ENCODE data around the gene MAP4K1.
A peak's percentile ranks its signal among the peaks of the same experiment; 100 is the strongest.
"Not testable (repeated sequence)": the region's sequence is repeated elsewhere in the genome, so short reads cannot be mapped to it uniquely, and the experiment has no call there.

MAP4K1 gene

DNA sequence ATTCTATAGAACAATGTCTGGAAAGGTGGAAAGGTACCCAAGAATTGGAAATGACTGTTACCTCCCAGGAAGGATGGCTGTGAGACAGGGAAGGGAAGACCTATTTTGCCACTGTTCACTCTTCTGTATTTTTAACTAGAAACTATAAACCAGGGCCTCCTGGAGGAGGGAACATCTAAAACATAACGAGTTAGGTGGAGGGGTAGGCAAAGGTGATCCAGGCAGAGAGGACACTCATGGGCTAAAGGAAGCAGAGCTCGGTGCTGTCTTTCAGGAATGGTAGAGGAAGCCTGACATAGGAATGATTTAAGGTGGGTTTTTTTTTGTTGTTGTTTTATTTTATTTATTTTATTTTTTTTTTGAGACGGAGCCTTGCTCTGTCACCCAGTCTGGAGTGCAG is 7.1 kb upstream of the MAP4K1 start:
- DNase-seq (ENCODE audit: low spot score), result no peak

DNA sequence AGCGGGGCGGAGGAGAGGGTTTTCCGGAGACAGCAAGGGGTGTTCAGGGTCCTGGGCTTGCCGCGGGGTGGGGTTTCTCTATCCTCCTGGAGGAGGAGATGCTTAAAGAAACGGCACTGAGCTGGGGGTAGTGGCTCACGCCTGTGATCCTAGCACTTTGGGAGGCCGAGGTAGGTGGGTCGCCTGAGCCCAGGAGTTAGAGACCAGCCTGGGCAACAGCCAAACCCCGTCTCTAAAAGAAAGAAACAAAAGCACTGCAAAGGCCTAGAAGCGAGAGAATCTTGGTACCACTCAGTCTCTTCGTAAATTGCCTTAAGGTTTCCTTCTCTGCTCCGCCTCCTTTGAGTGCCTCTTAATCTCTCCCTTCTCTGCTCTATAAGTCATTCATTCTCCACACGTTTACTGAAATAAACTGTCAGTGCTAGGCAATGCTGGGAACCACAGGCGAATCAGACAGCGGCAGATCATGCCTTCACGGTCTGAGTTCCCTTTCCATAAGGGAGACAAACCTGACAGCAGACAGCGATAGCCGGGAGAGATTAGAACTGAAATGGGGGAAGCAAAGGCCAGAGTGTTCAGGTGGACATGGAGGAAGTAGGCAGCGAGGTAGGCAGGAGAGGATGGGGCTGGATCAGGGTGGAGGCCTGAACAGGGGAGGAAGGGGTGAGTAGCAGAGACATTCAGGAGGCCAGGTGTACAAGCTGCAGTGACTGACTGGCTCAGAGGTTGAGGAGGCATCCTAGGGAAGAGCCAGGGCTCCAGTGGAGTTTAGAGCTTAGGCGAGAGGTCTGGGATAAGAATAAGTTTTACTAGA is 1.8 kb upstream of the MAP4K1 start:
- DNase-seq (ENCODE audit: low spot score), result no peak

GRCh38 chr19:38618590-38619360 is 1.0 kb upstream of the MAP4K1 start, which contains the start of gene EIF3K:
EIF3K (plus strand) TSS chr19:38619188; CDS start chr19:38619269, 81 bp downstream.
- peak; percentile 98 for DNase-seq (ENCODE audit: low spot score)

DNA sequence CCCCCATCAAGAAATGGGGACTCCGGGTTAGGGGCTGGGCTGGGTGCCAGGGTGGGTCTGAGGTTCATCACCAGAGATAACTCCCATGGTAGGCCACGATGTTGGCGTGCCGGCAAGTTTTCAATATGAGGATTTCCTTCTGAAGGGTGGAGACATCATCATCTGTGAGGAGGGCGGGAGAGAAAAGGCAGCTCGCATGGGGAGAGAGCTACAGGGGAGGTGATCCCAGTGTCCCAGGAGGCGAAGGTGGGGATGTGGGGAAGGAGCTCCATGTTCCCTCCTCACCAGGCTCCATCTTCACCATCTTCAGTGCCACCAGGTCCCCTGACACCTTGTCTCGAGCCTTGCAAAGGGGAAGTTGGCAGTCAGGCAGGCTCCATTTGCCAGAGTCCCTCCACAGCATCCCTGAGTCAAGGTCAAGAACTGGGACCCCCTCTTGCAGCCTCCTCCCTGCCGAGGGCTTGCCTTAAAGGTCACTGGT is 430 bp downstream of the MAP4K1 start:
- no peak for DNase-seq (ENCODE audit: low spot score)

- DNase-seq (ENCODE audit: low spot score), result no peak
Measured at GRCh38 chr19:38616265-38616664, 1.5 kb downstream of the MAP4K1 start.

GRCh38 chr19:38615007-38615581 is 2.7 kb downstream of the MAP4K1 start:
- DNase-seq (ENCODE audit: low spot score), result no peak

GRCh38 chr19:38614289-38614688 is 3.5 kb downstream of the MAP4K1 start:
- DNase-seq (ENCODE audit: low spot score), result no peak

DNA sequence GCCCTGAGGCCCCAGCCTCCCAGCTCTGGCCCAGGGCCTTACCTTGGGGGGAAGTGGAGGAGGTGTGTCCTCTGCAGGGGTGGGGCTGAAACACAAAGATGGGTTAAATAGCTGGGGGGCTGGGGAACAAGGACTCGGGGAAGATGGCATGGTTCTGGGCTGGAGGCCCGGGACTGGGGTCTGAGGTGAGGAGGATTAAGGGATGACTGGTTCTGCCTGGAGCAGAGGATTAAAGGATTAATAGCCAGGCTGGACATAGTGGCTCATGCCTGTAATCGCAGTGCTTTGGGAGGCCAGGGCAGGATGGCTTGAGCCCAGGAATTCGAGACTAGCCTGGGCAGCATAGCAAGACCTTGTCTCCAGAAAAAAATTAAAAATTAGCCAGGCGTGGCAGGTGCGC is 11.6 kb downstream of the MAP4K1 start:
- no peak for DNase-seq (ENCODE audit: low spot score)

- DNase-seq (ENCODE audit: low spot score), result not testable (repeated sequence)
Measured at GRCh38 chr19:38602856-38603255, 14.9 kb downstream of the MAP4K1 start.

- no peak for DNase-seq (ENCODE audit: low spot score)
Measured at GRCh38 chr19:38599722-38600121, 18.0 kb downstream of the MAP4K1 start.

DNA sequence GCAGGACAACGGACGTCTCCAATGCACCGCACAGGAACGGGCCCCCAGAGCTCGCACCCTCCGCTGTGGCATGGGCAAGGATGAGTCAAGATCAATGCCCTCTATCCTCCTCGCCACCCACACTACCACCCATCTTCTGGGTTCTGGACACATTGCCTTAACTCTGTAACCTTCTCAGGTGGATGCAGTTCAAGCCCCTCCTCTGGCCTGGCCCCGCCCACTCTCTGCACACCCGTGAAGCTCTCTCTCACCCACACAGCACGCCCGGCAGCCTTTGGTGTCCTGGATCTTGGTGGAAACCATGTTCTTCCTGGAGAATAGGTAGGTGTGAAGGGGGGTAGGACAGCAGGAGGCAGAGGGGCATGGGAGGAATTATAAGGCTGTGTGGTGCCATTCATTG is 20.7 kb downstream of the MAP4K1 start:
- no peak for DNase-seq (ENCODE audit: low spot score)

DNA sequence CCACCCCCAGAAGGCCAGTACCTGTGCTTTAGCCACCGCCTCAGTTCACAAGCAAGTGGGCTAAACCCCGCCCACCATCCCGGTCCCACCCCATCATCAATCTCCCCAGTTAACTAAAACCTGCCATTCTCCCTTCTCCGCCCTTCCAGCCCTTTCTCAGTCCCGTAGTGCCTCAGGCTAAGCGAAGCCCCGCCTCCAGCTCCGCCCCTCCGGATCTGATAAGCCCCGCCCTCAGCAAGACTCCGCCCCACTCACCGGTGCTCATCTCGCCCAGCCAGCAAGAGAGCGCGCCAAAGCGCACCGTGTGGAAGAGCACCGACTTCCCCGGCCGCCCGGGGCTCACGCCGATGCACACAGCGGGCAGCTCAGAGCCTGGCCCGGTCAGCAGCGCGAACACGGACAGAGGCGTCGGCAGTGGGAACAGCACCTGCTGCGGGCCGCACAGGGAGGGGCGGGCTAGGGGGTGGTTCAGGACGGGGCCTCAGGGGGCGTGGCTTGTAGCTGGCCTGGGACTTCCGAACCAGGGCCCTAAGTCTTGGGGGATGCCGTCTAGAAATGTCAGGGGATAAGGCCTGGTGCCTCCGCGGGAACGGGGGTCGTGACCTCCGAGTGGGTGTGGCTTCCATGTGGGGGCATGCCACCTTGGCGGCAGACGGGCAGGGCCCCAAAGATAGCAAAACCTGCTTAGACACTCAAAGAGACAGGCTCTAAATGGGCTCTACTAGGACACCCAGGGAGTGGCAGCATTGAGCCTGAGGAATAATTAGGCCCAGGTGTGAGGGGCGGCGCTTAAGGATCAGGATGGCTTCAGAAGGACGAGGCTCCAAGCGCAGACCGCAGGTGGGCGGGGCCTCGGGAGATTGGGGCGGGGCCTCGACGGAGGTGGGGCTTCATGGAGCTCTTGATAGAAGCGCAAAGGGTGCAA is 21.4 kb downstream of the MAP4K1 start:
- peak; percentile 79 for DNase-seq (ENCODE audit: low spot score)

DNA sequence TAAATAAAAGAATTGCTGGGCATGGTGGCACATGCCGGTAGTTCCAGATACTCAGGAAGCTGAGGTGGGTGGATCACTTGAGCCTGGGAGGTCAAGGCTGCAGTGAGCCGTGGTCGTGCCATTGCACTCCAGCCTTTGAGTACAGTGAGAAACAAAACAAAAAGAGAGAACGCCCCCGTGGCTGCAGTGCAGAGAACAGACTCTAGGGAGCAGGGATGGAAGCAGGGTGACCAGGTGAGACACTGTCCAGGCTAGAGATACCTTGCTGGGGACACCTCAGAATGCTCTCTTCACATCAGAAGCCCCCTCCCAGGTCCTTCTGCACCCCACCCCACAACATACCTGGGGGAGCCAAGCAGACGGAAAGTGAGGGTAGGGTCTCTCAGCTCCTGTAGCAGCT is 24.8 kb downstream of the MAP4K1 start:
- DNase-seq (ENCODE audit: low spot score), result no peak

GRCh38 chr19:38588041-38588440 is 29.7 kb downstream of the MAP4K1 start:
- no peak for DNase-seq (ENCODE audit: low spot score)

DNA sequence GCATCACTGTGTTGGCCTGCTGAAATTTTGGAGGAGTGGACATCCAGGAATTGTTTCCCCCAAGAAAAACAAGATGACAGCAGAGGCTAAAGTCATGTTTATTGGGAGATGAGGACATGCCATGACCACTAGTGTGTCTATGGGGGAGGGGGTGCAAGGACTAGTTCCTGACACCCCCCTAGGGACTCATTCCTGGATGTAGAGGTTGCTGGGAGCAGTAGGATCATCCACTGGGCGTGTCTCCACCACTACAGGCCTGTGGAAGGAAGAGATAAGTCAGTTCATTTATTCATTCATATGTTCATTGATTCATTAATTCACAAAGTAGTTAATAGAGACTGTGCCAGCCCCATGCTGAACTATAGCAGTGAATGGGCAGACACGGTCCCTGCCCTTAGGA is 30.2 kb downstream of the MAP4K1 start:
- DNase-seq (ENCODE audit: low spot score), result no peak

GRCh38 chr19:38583985-38584305 is 33.8 kb downstream of the MAP4K1 start:
- no peak for DNase-seq (ENCODE audit: low spot score)

DNA sequence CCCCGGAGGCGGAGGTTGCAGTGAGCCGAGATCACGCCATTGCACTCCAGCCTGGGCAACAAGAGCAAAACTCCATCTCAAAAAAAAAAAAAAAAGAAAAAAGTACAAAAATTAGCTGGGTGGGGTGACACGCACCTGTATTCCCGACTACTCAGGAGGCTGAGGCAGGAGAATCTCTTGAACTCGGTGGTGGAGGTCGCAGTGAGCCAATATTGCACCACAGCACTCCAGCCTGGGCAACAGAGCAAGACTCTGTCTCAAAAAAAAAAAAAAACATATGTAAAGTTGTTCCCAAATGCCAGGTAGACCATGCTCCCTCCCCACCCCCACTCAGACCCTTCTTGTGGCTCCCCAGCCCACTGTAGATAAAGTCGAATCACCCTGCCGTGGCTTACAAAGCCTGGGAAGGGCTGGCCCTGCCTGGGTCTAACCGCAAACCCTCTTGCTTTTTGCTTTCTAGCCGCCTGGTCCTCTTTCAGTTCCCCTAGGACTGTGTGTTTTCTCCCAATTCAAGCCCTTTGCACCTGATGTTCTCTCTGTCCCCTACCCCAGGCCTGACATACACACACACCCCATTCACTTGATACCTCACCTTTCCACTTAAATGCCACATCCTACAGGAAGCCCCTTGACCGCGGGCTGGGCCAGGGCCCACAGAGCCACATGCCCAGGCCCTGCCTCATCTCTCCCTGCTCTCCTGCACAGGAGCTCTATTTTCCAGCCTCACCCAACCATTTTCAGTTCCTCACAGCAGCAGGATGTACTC is 34.4 kb downstream of the MAP4K1 start:
- no peak for DNase-seq (ENCODE audit: low spot score)

GRCh38 chr19:38580080-38580479 is 37.7 kb downstream of the MAP4K1 start:
- no peak for DNase-seq (ENCODE audit: low spot score)

DNA sequence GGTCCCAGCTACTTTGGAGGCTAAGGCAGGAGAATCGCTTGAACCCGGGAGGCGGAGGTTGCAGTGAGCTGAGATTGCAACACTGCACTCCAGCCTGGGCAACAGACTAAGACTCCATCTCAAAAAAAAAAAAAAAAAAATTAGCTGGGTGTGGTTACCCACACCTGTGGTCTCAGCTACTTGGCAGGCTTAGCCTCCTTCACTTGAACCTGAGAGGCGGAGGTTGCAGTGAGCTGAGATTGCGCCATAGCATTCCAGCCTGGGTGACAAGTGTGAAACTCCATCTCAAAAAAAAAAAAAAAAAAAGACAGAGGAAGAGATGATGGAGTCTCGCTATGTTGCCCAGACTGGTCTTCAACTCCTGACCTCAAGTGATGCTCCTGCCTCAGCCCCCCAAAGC is 38.4 kb downstream of the MAP4K1 start:
- DNase-seq (ENCODE audit: low spot score), result not testable (repeated sequence)

DNA sequence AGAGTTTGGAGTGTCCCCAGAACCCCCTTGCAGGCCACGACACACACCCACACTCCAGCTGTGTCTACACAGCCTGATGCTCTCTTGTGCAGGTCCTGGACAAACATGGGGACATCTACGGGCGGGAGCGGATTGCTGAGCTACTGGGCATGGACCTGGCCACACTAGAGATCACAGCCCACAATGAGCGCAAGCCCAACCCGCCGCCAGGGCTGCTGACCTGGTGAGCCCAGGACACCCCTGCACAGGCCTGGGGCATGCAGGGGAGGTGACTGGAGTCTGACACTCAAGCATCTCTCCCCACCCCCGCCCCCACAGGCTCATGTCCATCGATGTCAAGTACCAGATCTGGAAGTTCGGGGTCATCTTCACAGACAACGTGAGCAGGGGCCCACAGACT is 39.9 kb downstream of the MAP4K1 start:
- no peak for DNase-seq (ENCODE audit: low spot score)

GRCh38 chr19:38571682-38572081 is 46.1 kb downstream of the MAP4K1 start:
- no peak for DNase-seq (ENCODE audit: low spot score)

Measured in D341Med (cell line).